ENCODE measurements around the gene RTN3. TPM values are rescaled to one million over a fixed set of nuclear protein-coding genes. Genes with fewer than 3 reads are reported as not detected.
A peak's percentile ranks its signal among the peaks of the same experiment; 100 is the strongest.

Gene RTN3
- polyA plus RNA-seq, 3 donors: 123 to 341 (median 232) TPM

DNA sequence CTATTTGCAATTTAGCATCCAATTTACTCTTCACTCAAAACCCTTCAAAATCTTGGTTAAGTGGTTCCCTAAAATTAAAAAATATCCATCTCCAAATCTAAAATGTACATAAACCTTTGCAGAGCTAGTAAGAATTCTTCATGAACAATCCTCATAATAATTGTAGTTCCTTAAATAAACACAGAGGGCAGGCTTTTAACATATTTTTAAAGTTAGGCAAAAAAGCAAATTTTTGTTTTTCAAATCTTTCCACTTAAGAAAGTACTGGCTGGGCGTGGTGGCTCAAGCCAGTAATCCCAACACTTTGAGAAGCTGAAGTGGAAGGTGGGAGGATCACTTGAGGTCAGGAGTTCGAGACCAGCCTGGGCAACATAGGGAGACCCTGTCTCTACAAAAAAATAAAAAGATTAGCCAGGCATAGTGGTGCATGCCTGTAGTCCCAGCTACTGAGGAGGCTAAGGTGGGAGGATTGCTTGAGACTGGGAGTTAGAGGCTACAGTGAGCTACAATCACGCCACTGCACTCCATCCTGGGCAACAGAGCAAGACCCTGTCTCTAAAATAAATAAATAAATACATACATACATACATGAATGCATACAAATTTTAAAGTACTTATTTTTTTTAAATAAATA is 42.0 kb upstream of the RTN3 start:
- H3K27ac Mint-ChIP-seq: peak overlapping the region in 2 of 7 donors; percentile 80 to 84
- H3K27me3 ChIP-seq (ENCODE audit: control insufficient read depth in 2 of 2, insufficient read depth in 2 of 2, low read length in 2 of 2): no peaks in the 10 kb centered on the region
- intact Hi-C loops (cut with micrococcal nuclease): no loop called here
- peaks cover 0 to 2% (median 0%) of the 10 kb centered on the region in 7 donors for H3K9me3 Mint-ChIP-seq
- no peak overlapping the region for H3K4me3 Mint-ChIP-seq
- H3K36me3 Mint-ChIP-seq: peaks cover 57 to 69% of the 10 kb centered on the region in 2 donors
- H3K9ac ChIP-seq (ENCODE audit: insufficient read depth, low read length, poor library complexity, severe bottlenecking): no peak overlapping the region
- DNase-seq: no peak
- no peak overlapping the region for H3K27ac ChIP-seq (ENCODE audit: low read depth in 1 of 2, low read length in 2 of 2)
- H4K20me1 ChIP-seq (ENCODE audit: insufficient read depth, low read length): no peaks in the 10 kb centered on the region
- H3K4me1 ChIP-seq (ENCODE audit: control insufficient read depth in 1 of 2, insufficient read depth in 2 of 2, low read length in 2 of 2): peaks cover 4 to 6% of the 10 kb centered on the region in 2 donors
- H3K9me3 ChIP-seq (replicated peaks in 1 of 2; ENCODE audit: control insufficient read depth in 1 of 2, insufficient read depth in 1 of 2, low read length in 2 of 2): no peaks in the 10 kb centered on the region
- no peak overlapping the region for H3K4me3 ChIP-seq (replicated peaks in 1 of 3; ENCODE audit: low read depth in 2 of 3, low read length in 3 of 3)
- H3K27me3 Mint-ChIP-seq (ENCODE audit: low read depth in 3 of 3): no peaks in the 10 kb centered on the region
- peaks cover 23% of the 10 kb centered on the region for H3K79me2 ChIP-seq (ENCODE audit: insufficient read depth, low read length)
- H3K4me2 ChIP-seq (replicated peaks; ENCODE audit: extremely low read depth, low read length, poor library complexity, severe bottlenecking): no peak overlapping the region
- TF ChIP-seq, protein P1, sequence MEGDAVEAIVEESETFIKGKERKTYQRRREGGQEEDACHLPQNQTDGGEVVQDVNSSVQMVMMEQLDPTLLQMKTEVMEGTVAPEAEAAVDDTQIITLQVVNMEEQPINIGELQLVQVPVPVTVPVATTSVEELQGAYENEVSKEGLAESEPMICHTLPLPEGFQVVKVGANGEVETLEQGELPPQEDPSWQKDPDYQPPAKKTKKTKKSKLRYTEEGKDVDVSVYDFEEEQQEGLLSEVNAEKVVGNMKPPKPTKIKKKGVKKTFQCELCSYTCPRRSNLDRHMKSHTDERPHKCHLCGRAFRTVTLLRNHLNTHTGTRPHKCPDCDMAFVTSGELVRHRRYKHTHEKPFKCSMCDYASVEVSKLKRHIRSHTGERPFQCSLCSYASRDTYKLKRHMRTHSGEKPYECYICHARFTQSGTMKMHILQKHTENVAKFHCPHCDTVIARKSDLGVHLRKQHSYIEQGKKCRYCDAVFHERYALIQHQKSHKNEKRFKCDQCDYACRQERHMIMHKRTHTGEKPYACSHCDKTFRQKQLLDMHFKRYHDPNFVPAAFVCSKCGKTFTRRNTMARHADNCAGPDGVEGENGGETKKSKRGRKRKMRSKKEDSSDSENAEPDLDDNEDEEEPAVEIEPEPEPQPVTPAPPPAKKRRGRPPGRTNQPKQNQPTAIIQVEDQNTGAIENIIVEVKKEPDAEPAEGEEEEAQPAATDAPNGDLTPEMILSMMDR (IDR thresholded peaks at IDR 0.05): peak; percentile 70
- H2AFZ ChIP-seq (ENCODE audit: insufficient read depth, low read depth, low read length, poor library complexity, severe bottlenecking): no peak overlapping the region
- no CpG with 5 or more reads among the region's 3 CpGs for WGBS (ENCODE audit: insufficient coverage)
- peaks cover 43 to 73% of the 10 kb centered on the region in 2 donors for H3K36me3 ChIP-seq (replicated peaks in 1 of 2; ENCODE audit: control insufficient read depth in 1 of 2, insufficient read depth in 2 of 2, low read length in 2 of 2)
- peaks cover 5% of the 10 kb centered on the region for H3K4me1 Mint-ChIP-seq

DNA sequence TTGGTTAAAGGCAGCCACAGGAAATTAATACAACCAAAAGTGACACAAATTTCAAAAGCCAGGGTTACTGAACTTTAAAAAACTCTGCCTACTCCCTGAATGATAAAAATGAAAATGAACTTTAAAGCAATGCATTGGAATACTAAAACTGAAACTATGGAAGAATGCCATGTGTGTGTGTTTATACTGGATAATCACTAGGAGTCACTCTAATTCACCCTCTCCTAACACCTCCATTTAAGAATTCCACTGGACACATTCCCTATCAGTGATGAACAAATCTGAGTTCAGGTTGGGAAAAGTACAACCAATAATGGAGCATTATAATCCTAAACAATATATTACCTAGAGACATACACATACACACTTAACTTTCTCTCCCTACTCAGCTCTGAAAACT is 39.6 kb upstream of the RTN3 start:
- no peak overlapping the region for H3K4me3 ChIP-seq (replicated peaks in 1 of 3; ENCODE audit: low read depth in 2 of 3, low read length in 3 of 3)
- H3K9me3 ChIP-seq (replicated peaks in 1 of 2; ENCODE audit: control insufficient read depth in 1 of 2, insufficient read depth in 1 of 2, low read length in 2 of 2): no peaks in the 10 kb centered on the region
- no peak overlapping the region for H3K27ac ChIP-seq (ENCODE audit: low read depth in 1 of 2, low read length in 2 of 2)
- H3K4me1 ChIP-seq (ENCODE audit: control insufficient read depth in 1 of 2, insufficient read depth in 2 of 2, low read length in 2 of 2): no peaks in the 10 kb centered on the region
- H3K4me2 ChIP-seq (replicated peaks; ENCODE audit: extremely low read depth, low read length, poor library complexity, severe bottlenecking): no peak overlapping the region
- peaks cover 0 to 1% (median 0%) of the 10 kb centered on the region in 3 donors for H3K27me3 Mint-ChIP-seq (ENCODE audit: low read depth in 3 of 3)
- no peak overlapping the region for H3K9ac ChIP-seq (ENCODE audit: insufficient read depth, low read length, poor library complexity, severe bottlenecking)
- H3K79me2 ChIP-seq (ENCODE audit: insufficient read depth, low read length): peaks cover 20% of the 10 kb centered on the region
- H3K4me1 Mint-ChIP-seq: no peaks in the 10 kb centered on the region
- H3K27ac Mint-ChIP-seq: peak overlapping the region in 2 of 7 donors; percentile 12 to 43
- TF ChIP-seq, protein P1 (IDR thresholded peaks at IDR 0.05): no peak
- intact Hi-C loops (cut with micrococcal nuclease): no loop called here
- H3K4me3 Mint-ChIP-seq: no peak overlapping the region
- H4K20me1 ChIP-seq (ENCODE audit: insufficient read depth, low read length): no peaks in the 10 kb centered on the region
- no peak for DNase-seq
- H3K27me3 ChIP-seq (ENCODE audit: control insufficient read depth in 2 of 2, insufficient read depth in 2 of 2, low read length in 2 of 2): no peaks in the 10 kb centered on the region
- H3K36me3 ChIP-seq (replicated peaks in 1 of 2; ENCODE audit: control insufficient read depth in 1 of 2, insufficient read depth in 2 of 2, low read length in 2 of 2): peaks cover 64 to 85% of the 10 kb centered on the region in 2 donors
- no peak overlapping the region for H2AFZ ChIP-seq (ENCODE audit: insufficient read depth, low read depth, low read length, poor library complexity, severe bottlenecking)
- H3K9me3 Mint-ChIP-seq: no peaks in the 10 kb centered on the region
- H3K36me3 Mint-ChIP-seq: peaks cover 62 to 78% of the 10 kb centered on the region in 2 donors

Measured in CD14-positive monocyte (primary cell).